Left renal cortex interstitium (tissue), 4 donors: ENCODE results near the gene PLPP7. TPM values are rescaled to one million over a fixed set of nuclear protein-coding genes. Genes with fewer than 3 reads are reported as not detected.
A peak's percentile ranks its signal among the peaks of the same experiment; 100 is the strongest.
"Not testable (repeated sequence)": the region's sequence is repeated elsewhere in the genome, so short reads cannot be mapped to it uniquely, and the experiment has no call there.

Source experiments
- DNase-seq, 4 donors: peaks; one replicate each; pipeline ENCODE4 v3.0.0-alpha.2; 2013; ENCODE audit warnings: low read depth in 4 of 4, low spot score in 2 of 4, missing footprints in 1 of 4
- polyA plus RNA-seq, 4 donors: library from polyadenylated mRNA; unstranded; fragments of 120-200 nt; gene quantifications; one replicate each; pipeline ENCODE4 v1.2.1, GENCODE V29; 2013; ENCODE audit not compliant: insufficient read length in 4 of 4

The PLPP7 gene
- polyA plus RNA-seq, 4 donors, result 2.6 to 3.5 (median 3.0) TPM

GRCh38 chr9:131324736-131325679, 35.5 kb downstream of the PLPP7 start:
- no peak for DNase-seq

GRCh38 chr9:131329241-131329641, 39.7 kb downstream of the PLPP7 start:
- no peak for DNase-seq

GRCh38 chr9:131330814-131331600, 41.5 kb downstream of the PLPP7 start:
- no peak for DNase-seq

- not testable (repeated sequence) for DNase-seq
These were observed 42.5 kb downstream of the PLPP7 start for GRCh38 chr9:131331996-131332395.

GRCh38 chr9:131333771-131334628, 44.5 kb downstream of the PLPP7 start:
- no peak for DNase-seq

GRCh38 chr9:131334629-131335367, 45.3 kb downstream of the PLPP7 start:
- no peak for DNase-seq

- DNase-seq, result no peak
These were observed 45.8 kb downstream of the PLPP7 start for GRCh38 chr9:131335368-131335755.

GRCh38 chr9:131337131-131337848, 47.8 kb downstream of the PLPP7 start:
- DNase-seq, result no peak

- not testable (repeated sequence) for DNase-seq
These were observed 49.7 kb downstream of the PLPP7 start for GRCh38 chr9:131339212-131339611.

GRCh38 chr9:131344931-131345535, 55.5 kb downstream of the PLPP7 start:
- DNase-seq, result not testable (repeated sequence)

GRCh38 chr9:131346559-131346958, 57.0 kb downstream of the PLPP7 start:
- no peak for DNase-seq

GRCh38 chr9:131347376-131348020, 58.0 kb downstream of the PLPP7 start:
- no peak for DNase-seq

GRCh38 chr9:131348631-131349521, 59.4 kb downstream of the PLPP7 start:
- no peak for DNase-seq

- no peak for DNase-seq
These were observed 60.0 kb downstream of the PLPP7 start for GRCh38 chr9:131349522-131349880.

- peak in 2 of 4 donors; percentile 50 to 77 for DNase-seq
These were observed 60.5 kb downstream of the PLPP7 start for GRCh38 chr9:131349881-131350563.

GRCh38 chr9:131356479-131356878, 67.0 kb downstream of the PLPP7 start:
- not testable (repeated sequence) for DNase-seq

- DNase-seq, result no peak
These were observed 69.0 kb downstream of the PLPP7 start for GRCh38 chr9:131358556-131358955.
